Measurements from ENCODE around the gene HGS. TPM values are rescaled to one million over a fixed set of nuclear protein-coding genes. Genes with fewer than 3 reads are reported as not detected.
A peak's percentile ranks its signal among the peaks of the same experiment; 100 is the strongest.

Gene HGS
- total RNA-seq, 2 donors from 2014 or later = 111 to 168 TPM

- ATAC-seq = no peak
- no peak overlapping the region for H3K27ac Mint-ChIP-seq
Observed at GRCh38 chr17:81717049-81717765, 33.4 kb downstream of the HGS start.

GRCh38 chr17:81717766-81718089 lies 33.9 kb downstream of the HGS start:
- peaks cover 0 to 4% of the 10 kb centered on the region in 2 donors for H3K36me3 Mint-ChIP-seq
- ATAC-seq = no peak
- H3K27ac Mint-ChIP-seq = no peak overlapping the region
- no peaks in the 10 kb centered on the region for H3K9me3 Mint-ChIP-seq
- DNase-seq (ENCODE audit: low spot score in 2 of 2) = no peak

More at GRCh38 chr17:81717049-81717765, 33.4 kb downstream of the HGS start:
- Mint-ChIP-seq H3K36me3 (peaks cover 0 to 5% of the 10 kb centered on the region in 2 donors), H3K9me3 (no peaks in the 10 kb centered on the region)
- DNase-seq (ENCODE audit: low spot score in 2 of 2) = no peak

GRCh38 chr17:81719410-81720266 lies 35.8 kb downstream of the HGS start:
- Mint-ChIP-seq H3K36me3 (no peaks in the 10 kb centered on the region), H3K27ac (peak overlapping the region in 1 of 2 donors; percentile 50), H3K9me3 (no peaks in the 10 kb centered on the region)
- ATAC-seq (no peak), DNase-seq (ENCODE audit: low spot score in 2 of 2) (no peak)

GRCh38 chr17:81720267-81721071 lies 36.7 kb downstream of the HGS start:
- no peak for ATAC-seq
- DNase-seq (ENCODE audit: low spot score in 2 of 2) = peak in 1 of 2 donors; percentile 55
- Mint-ChIP-seq H3K36me3 (no peaks in the 10 kb centered on the region), H3K9me3 (no peaks in the 10 kb centered on the region), H3K27ac (no peak overlapping the region)

GRCh38 chr17:81722184-81723120 lies 38.6 kb downstream of the HGS start:
- no peaks in the 10 kb centered on the region for H3K36me3 Mint-ChIP-seq
- ATAC-seq = no peak
- no peaks in the 10 kb centered on the region for H3K9me3 Mint-ChIP-seq
- H3K27ac Mint-ChIP-seq = no peak overlapping the region
- DNase-seq (ENCODE audit: low spot score in 2 of 2) = no peak

GRCh38 chr17:81723651-81724209 lies 39.9 kb downstream of the HGS start:
- Mint-ChIP-seq H3K27ac (peak overlapping the region in 1 of 2 donors; percentile 53), H3K9me3 (no peaks in the 10 kb centered on the region), H3K36me3 (no peaks in the 10 kb centered on the region)
- no peak for ATAC-seq
- no peak for DNase-seq (ENCODE audit: low spot score in 2 of 2)

- Mint-ChIP-seq H3K9me3 (no peaks in the 10 kb centered on the region), H3K36me3 (no peaks in the 10 kb centered on the region), H3K27ac (no peak overlapping the region)
- DNase-seq (ENCODE audit: low spot score in 2 of 2) = no peak
- no peak for ATAC-seq
Observed at GRCh38 chr17:81725439-81725838, 41.6 kb downstream of the HGS start.

GRCh38 chr17:81726004-81726403 lies 42.2 kb downstream of the HGS start:
- H3K27ac Mint-ChIP-seq = no peak overlapping the region
- H3K36me3 Mint-ChIP-seq = no peaks in the 10 kb centered on the region
- ATAC-seq (no peak), DNase-seq (ENCODE audit: low spot score in 2 of 2) (no peak)
- H3K9me3 Mint-ChIP-seq = no peaks in the 10 kb centered on the region

GRCh38 chr17:81727324-81728031 lies 43.7 kb downstream of the HGS start:
- ATAC-seq (no peak), DNase-seq (ENCODE audit: low spot score in 2 of 2) (no peak)
- Mint-ChIP-seq H3K36me3 (no peaks in the 10 kb centered on the region), H3K9me3 (no peaks in the 10 kb centered on the region), H3K27ac (peak overlapping the region in 1 of 2 donors; percentile 82)

- Mint-ChIP-seq H3K9me3 (no peaks in the 10 kb centered on the region), H3K36me3 (no peaks in the 10 kb centered on the region), H3K27ac (peak overlapping the region in 1 of 2 donors; percentile 87)
- DNase-seq (ENCODE audit: low spot score in 2 of 2) (peak; percentile 74 to 80), ATAC-seq (peak; percentile 79 to 91)
Observed at GRCh38 chr17:81733507-81734404, 49.9 kb downstream of the HGS start.

GRCh38 chr17:81734405-81735263 lies 50.8 kb downstream of the HGS start:
- Mint-ChIP-seq H3K27ac (no peak overlapping the region), H3K36me3 (no peaks in the 10 kb centered on the region), H3K9me3 (no peaks in the 10 kb centered on the region)
- no peak for ATAC-seq
- DNase-seq (ENCODE audit: low spot score in 2 of 2) = no peak

GRCh38 chr17:81735264-81736102 lies 51.7 kb downstream of the HGS start:
- Mint-ChIP-seq H3K27ac (no peak overlapping the region), H3K36me3 (no peaks in the 10 kb centered on the region), H3K9me3 (no peaks in the 10 kb centered on the region)
- ATAC-seq (peak; percentile 46 to 80), DNase-seq (ENCODE audit: low spot score in 2 of 2) (peak in 1 of 2 donors; percentile 68)

Measured in activated naive CD4-positive, alpha-beta T cell treated with anti-CD3 and anti-CD28 coated beads, Interleukin-2, amount 50 U/mL, for 72 hours (primary cell).